Measurements from ENCODE around the gene KRTAP13-4. TPM values are rescaled to one million over a fixed set of nuclear protein-coding genes. Genes with fewer than 3 reads are reported as not detected.

Gene KRTAP13-4
- total RNA-seq, 1 experiment from 2014 or later, result not detected

DNA sequence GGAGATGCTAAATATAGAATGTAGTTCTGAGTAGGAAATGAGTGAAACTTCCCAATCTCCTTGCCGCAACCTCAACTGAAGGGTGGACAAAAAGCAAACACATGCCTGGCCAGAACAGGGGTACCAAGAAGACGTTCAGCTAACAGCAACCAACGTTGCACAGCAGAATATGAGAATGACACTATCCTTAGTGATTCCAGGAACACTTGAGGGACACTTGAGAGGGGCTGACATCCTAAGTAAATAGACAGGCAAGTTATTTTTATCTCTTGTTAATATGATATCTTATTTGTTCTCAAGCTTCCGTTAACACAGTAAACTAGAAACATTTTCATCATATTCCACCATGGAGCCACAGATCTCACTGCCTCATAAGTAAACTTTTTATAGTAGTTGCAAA lies 49.2 kb downstream of the KRTAP13-4 start:
- no peak for DNase-seq (ENCODE audit: low read depth)
- in situ Hi-C loops (cut with HindIII; ENCODE audit: low pct_unique_long_range_greater_than_20kb, low sequenced_read_pairs), result no loop called here

DNA sequence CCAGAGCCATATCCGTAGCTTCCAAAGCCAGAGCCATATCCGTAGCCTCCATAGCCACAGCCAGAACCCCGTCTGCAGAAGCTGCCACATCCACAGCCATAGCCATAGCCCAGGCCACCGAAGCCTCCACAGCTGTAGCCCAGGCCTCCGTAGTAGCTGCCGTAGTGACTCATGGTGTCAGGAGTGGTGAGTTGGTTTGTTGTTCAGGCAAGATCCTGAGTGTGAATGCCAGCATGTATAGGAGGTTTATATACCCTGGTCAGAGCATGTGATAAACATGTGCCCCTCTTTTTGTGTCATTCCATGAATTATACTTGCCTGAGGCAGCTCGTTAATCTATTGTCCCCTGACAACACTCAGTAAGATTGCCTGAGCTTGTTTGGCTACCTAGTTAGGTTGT lies 50.1 kb downstream of the KRTAP13-4 start, which contains the start of gene KRTAP19-1:
KRTAP19-1 (minus strand) TSS at position 223 of the 400 bp plus-strand sequence; CDS start at position 173, 50 bp downstream.
- in situ Hi-C loops (cut with HindIII; ENCODE audit: low pct_unique_long_range_greater_than_20kb, low sequenced_read_pairs), result no loop called here
- no peak for DNase-seq (ENCODE audit: low read depth)

Other genes starting within 250 kb of the KRTAP13-4 start
- gene CLDN8, start 214.1 kb upstream of the KRTAP13-4 start, total RNA-seq (2014; rRNA removed; shearing (Covaris generic); ENCODE audit: low replicate concordance), result not detected in 2 replicates
- gene KRTAP24-1, start 147.3 kb upstream of the KRTAP13-4 start, total RNA-seq (2014; rRNA removed; shearing (Covaris generic); ENCODE audit: low replicate concordance), result not detected in 2 replicates
- gene KRTAP25-1, start 140.7 kb upstream of the KRTAP13-4 start, total RNA-seq (2014; rRNA removed; shearing (Covaris generic); ENCODE audit: low replicate concordance), result not detected in 2 replicates
- not detected in 2 replicates for gene KRTAP26-1, start 109.9 kb upstream of the KRTAP13-4 start, total RNA-seq (2014; rRNA removed; shearing (Covaris generic); ENCODE audit: low replicate concordance)
- gene KRTAP27-1, start 92.5 kb upstream of the KRTAP13-4 start, total RNA-seq (2014; rRNA removed; shearing (Covaris generic); ENCODE audit: low replicate concordance), result not detected in 2 replicates
- not detected in 2 replicates for gene KRTAP23-1, start 81.6 kb upstream of the KRTAP13-4 start, total RNA-seq (2014; rRNA removed; shearing (Covaris generic); ENCODE audit: low replicate concordance)
- not detected in 2 replicates for gene KRTAP13-2, start 57.9 kb upstream of the KRTAP13-4 start, total RNA-seq (2014; rRNA removed; shearing (Covaris generic); ENCODE audit: low replicate concordance)
- not detected in 2 replicates for gene KRTAP13-1, start 34.2 kb upstream of the KRTAP13-4 start, total RNA-seq (2014; rRNA removed; shearing (Covaris generic); ENCODE audit: low replicate concordance)
- not detected in 2 replicates for gene KRTAP13-3, start 4.3 kb upstream of the KRTAP13-4 start, total RNA-seq (2014; rRNA removed; shearing (Covaris generic); ENCODE audit: low replicate concordance)
- not detected in 2 replicates for gene KRTAP15-1, start 10.1 kb downstream of the KRTAP13-4 start, total RNA-seq (2014; rRNA removed; shearing (Covaris generic); ENCODE audit: low replicate concordance)
- gene KRTAP19-1, start 50.1 kb downstream of the KRTAP13-4 start, total RNA-seq (2014; rRNA removed; shearing (Covaris generic); ENCODE audit: low replicate concordance), result not detected in 2 replicates
- not detected in 2 replicates for gene KRTAP19-2, start 57.2 kb downstream of the KRTAP13-4 start, total RNA-seq (2014; rRNA removed; shearing (Covaris generic); ENCODE audit: low replicate concordance)
- gene KRTAP19-3, start 61.8 kb downstream of the KRTAP13-4 start, total RNA-seq (2014; rRNA removed; shearing (Covaris generic); ENCODE audit: low replicate concordance), result not detected in 2 replicates
- gene KRTAP19-4, start 66.9 kb downstream of the KRTAP13-4 start, total RNA-seq (2014; rRNA removed; shearing (Covaris generic); ENCODE audit: low replicate concordance), result not detected in 2 replicates
- not detected in 2 replicates for gene KRTAP19-5, start 71.9 kb downstream of the KRTAP13-4 start, total RNA-seq (2014; rRNA removed; shearing (Covaris generic); ENCODE audit: low replicate concordance)
- gene KRTAP19-6, start 111.6 kb downstream of the KRTAP13-4 start, total RNA-seq (2014; rRNA removed; shearing (Covaris generic); ENCODE audit: low replicate concordance), result not detected in 2 replicates
- not detected in 2 replicates for gene KRTAP19-7, start 131.1 kb downstream of the KRTAP13-4 start, total RNA-seq (2014; rRNA removed; shearing (Covaris generic); ENCODE audit: low replicate concordance)
- gene KRTAP22-2, start 160.2 kb downstream of the KRTAP13-4 start, total RNA-seq (2014; rRNA removed; shearing (Covaris generic); ENCODE audit: low replicate concordance), result not detected in 2 replicates
- not detected in 2 replicates for gene KRTAP6-3, start 162.2 kb downstream of the KRTAP13-4 start, total RNA-seq (2014; rRNA removed; shearing (Covaris generic); ENCODE audit: low replicate concordance)
- not detected in 2 replicates for gene KRTAP6-2, start 168.7 kb downstream of the KRTAP13-4 start, total RNA-seq (2014; rRNA removed; shearing (Covaris generic); ENCODE audit: low replicate concordance)
- not detected in 2 replicates for gene KRTAP22-1, start 170.9 kb downstream of the KRTAP13-4 start, total RNA-seq (2014; rRNA removed; shearing (Covaris generic); ENCODE audit: low replicate concordance)
- not detected in 2 replicates for gene KRTAP6-1, start 183.7 kb downstream of the KRTAP13-4 start, total RNA-seq (2014; rRNA removed; shearing (Covaris generic); ENCODE audit: low replicate concordance)
- not detected in 2 replicates for gene KRTAP20-1, start 186.2 kb downstream of the KRTAP13-4 start, total RNA-seq (2014; rRNA removed; shearing (Covaris generic); ENCODE audit: low replicate concordance)
- not detected in 2 replicates for gene KRTAP20-4, start 190.4 kb downstream of the KRTAP13-4 start, total RNA-seq (2014; rRNA removed; shearing (Covaris generic); ENCODE audit: low replicate concordance)
- gene KRTAP20-2, start 205.0 kb downstream of the KRTAP13-4 start, total RNA-seq (2014; rRNA removed; shearing (Covaris generic); ENCODE audit: low replicate concordance), result not detected in 2 replicates
- not detected in 2 replicates for gene KRTAP20-3, start 212.6 kb downstream of the KRTAP13-4 start, total RNA-seq (2014; rRNA removed; shearing (Covaris generic); ENCODE audit: low replicate concordance)

Data from Caki2 (cell line).